Large intestine (tissue), 3 donors: ENCODE data around the gene C6orf47. TPM values are rescaled to one million over a fixed set of nuclear protein-coding genes. Genes with fewer than 3 reads are reported as not detected.
A peak's percentile ranks its signal among the peaks of the same experiment; 100 is the strongest.

Experiments
- DNase-seq, 2 donors: peaks; one replicate each; pipeline versions ENCODE4 v3.0.0 to v3.0.0-alpha.2; 2013
- H3K27ac ChIP-seq: one replicate; pipeline ENCODE4 v1.5.1; 2013; ENCODE audit warnings: low read length
- H3K27me3 ChIP-seq: 2 replicates; pipeline ENCODE4 v1.6.1; 2013; ENCODE audit warnings: low read length; ENCODE audit not compliant: control insufficient read depth, insufficient read depth
- H3K36me3 ChIP-seq: 2 replicates; pipeline ENCODE4 v1.6.1; 2013; ENCODE audit warnings: low read length; ENCODE audit not compliant: control insufficient read depth, insufficient read depth
- H3K4me1 ChIP-seq: one replicate; pipeline ENCODE4 v1.6.1; 2013; ENCODE audit warnings: low read length; ENCODE audit not compliant: control insufficient read depth, insufficient read depth
- H3K4me3 ChIP-seq: one replicate; pipeline ENCODE4 v1.5.1; 2013; ENCODE audit warnings: low read length
- H3K9me3 ChIP-seq: one replicate; pipeline ENCODE4 v1.6.1; 2013; ENCODE audit warnings: mild to moderate bottlenecking, low read depth, low read length, moderate library complexity; ENCODE audit not compliant: control insufficient read depth
- WGBS: methylation state at CpG from one replicate; pipeline ENCODE4 v1.1.5; 2013; ENCODE audit warnings: low lambda C conversion rate; ENCODE audit not compliant: insufficient coverage; 5-methylcytosine and 5-hydroxymethylcytosine counted together
- polyA plus RNA-seq: library from polyadenylated mRNA; unstranded; fragments of 120-200 nt; gene quantifications from one replicate; pipeline ENCODE4 v1.2.1, GENCODE V29; 2013

Gene C6orf47
- polyA plus RNA-seq, 1 donor, result 21.5 TPM

GRCh38 chr6:31676322-31676903 is 15.8 kb upstream of the C6orf47 start:
- no CpG with 5 or more reads among the region's 4 CpGs for WGBS
- no peak for DNase-seq
- Histone ChIP-seq H3K4me1 (peaks cover 9% of the 10 kb centered on the region), H3K36me3 (peaks cover 20% of the 10 kb centered on the region), H3K9me3 (no peaks in the 10 kb centered on the region), H3K27ac (no peak overlapping the region), H3K4me3 (no peak overlapping the region), H3K27me3 (no peaks in the 10 kb centered on the region)

GRCh38 chr6:31669676-31670075 is 9.1 kb upstream of the C6orf47 start, which contains the start of gene LY6G5B:
LY6G5B (plus strand) TSS chr6:31669976; CDS start chr6:31670951, 975 bp downstream.
- Histone ChIP-seq H3K27me3 (no peaks in the 10 kb centered on the region), H3K27ac (no peak within 1 kb of the TSS), H3K36me3 (peaks cover 64% of the 10 kb centered on the region), H3K4me3 (no peak within 1 kb of the TSS), H3K4me1 (peaks cover 3% of the 10 kb centered on the region), H3K9me3 (no peaks in the 10 kb centered on the region)
- DNase-seq, result no peak
- 70% methylated on average over 2 of the region's 8 CpGs for WGBS

- no peak for DNase-seq
- Histone ChIP-seq H3K4me1 (peaks cover 19% of the 10 kb centered on the region), H3K27me3 (no peaks in the 10 kb centered on the region), H3K4me3 (peak overlapping the region; percentile 93), H3K36me3 (peaks cover 57% of the 10 kb centered on the region), H3K9me3 (no peaks in the 10 kb centered on the region), H3K27ac (peak overlapping the region; percentile 97)
- WGBS, result 11% methylated on average over 6 of the region's 15 CpGs
Measured at GRCh38 chr6:31666337-31666965, 5.9 kb upstream of the C6orf47 start.

GRCh38 chr6:31665501-31666336 is 5.1 kb upstream of the C6orf47 start, which contains the start of gene CSNK2B:
CSNK2B (plus strand) TSS chr6:31666080; CDS start chr6:31666832, 752 bp downstream.
- peaks cover 50% of the 10 kb centered on the region for H3K36me3 ChIP-seq
- H3K4me1 ChIP-seq, result peaks cover 25% of the 10 kb centered on the region
- H3K27ac ChIP-seq, result peak within 1 kb of the TSS; percentile 97
- no CpG with 5 or more reads among the region's 63 CpGs for WGBS
- H3K4me3 ChIP-seq, result peak within 1 kb of the TSS; percentile 93
- DNase-seq, result peak; percentile 97 to 98
- no peaks in the 10 kb centered on the region for H3K27me3 ChIP-seq
- no peaks in the 10 kb centered on the region for H3K9me3 ChIP-seq

- Histone ChIP-seq H3K27ac (peak within 1 kb of the TSS; percentile 97), H3K9me3 (no peaks in the 10 kb centered on the region), H3K4me1 (peaks cover 25% of the 10 kb centered on the region), H3K4me3 (peak within 1 kb of the TSS; percentile 93), H3K27me3 (no peaks in the 10 kb centered on the region), H3K36me3 (peaks cover 42% of the 10 kb centered on the region)
- WGBS, result no CpG with 5 or more reads among the region's 39 CpGs
- peak; percentile 95 for DNase-seq
Measured at GRCh38 chr6:31664790-31665500, 4.4 kb upstream of the C6orf47 start, which contains the start of gene GPANK1. GPANK1 (minus strand) TSS chr6:31664997; CDS start chr6:31664478, 519 bp downstream.

GRCh38 chr6:31663961-31664789 is 3.6 kb upstream of the C6orf47 start:
- Histone ChIP-seq H3K9me3 (no peaks in the 10 kb centered on the region), H3K4me3 (peak overlapping the region; percentile 93), H3K27ac (peak overlapping the region; percentile 97), H3K4me1 (peaks cover 30% of the 10 kb centered on the region), H3K36me3 (peaks cover 34% of the 10 kb centered on the region), H3K27me3 (no peaks in the 10 kb centered on the region)
- DNase-seq, result peak in 1 of 2 donors; percentile 54
- WGBS, result 0% methylated on average over 2 of the region's 17 CpGs

GRCh38 chr6:31663126-31663960 is 2.8 kb upstream of the C6orf47 start:
- H3K4me1 ChIP-seq, result peaks cover 38% of the 10 kb centered on the region

GRCh38 chr6:31662124-31662723 is 1.6 kb upstream of the C6orf47 start:
- Histone ChIP-seq H3K4me3 (no peak overlapping the region), H3K9me3 (no peaks in the 10 kb centered on the region), H3K36me3 (peaks cover 28% of the 10 kb centered on the region), H3K27me3 (no peaks in the 10 kb centered on the region), H3K4me1 (peaks cover 43% of the 10 kb centered on the region), H3K27ac (no peak overlapping the region)
- 100% methylated on average over 1 of the region's 12 CpGs for WGBS
- no peak for DNase-seq

More at GRCh38 chr6:31663126-31663960, 2.8 kb upstream of the C6orf47 start:
- WGBS, result 20% methylated on average over 1 of the region's 9 CpGs
- Histone ChIP-seq H3K4me3 (peak overlapping the region; percentile 93), H3K36me3 (peaks cover 29% of the 10 kb centered on the region), H3K27ac (peak overlapping the region; percentile 97), H3K9me3 (no peaks in the 10 kb centered on the region), H3K27me3 (no peaks in the 10 kb centered on the region)
- DNase-seq, result peak in 1 of 2 donors; percentile 72
